GM21786 (cell line): ENCODE results near the gene TEX54.
A peak's percentile ranks its signal among the peaks of the same experiment; 100 is the strongest.
"Not testable (repeated sequence)": the region's sequence is repeated elsewhere in the genome, so short reads cannot be mapped to it uniquely, and the experiment has no call there.

Experiments
- ATAC-seq: cut with Tn5 transposase; IDR thresholded peaks from one replicate; pipeline ENCODE4 v1.9.1; 2021; ENCODE audit not compliant: unreplicated experiment

The TEX54 gene

DNA sequence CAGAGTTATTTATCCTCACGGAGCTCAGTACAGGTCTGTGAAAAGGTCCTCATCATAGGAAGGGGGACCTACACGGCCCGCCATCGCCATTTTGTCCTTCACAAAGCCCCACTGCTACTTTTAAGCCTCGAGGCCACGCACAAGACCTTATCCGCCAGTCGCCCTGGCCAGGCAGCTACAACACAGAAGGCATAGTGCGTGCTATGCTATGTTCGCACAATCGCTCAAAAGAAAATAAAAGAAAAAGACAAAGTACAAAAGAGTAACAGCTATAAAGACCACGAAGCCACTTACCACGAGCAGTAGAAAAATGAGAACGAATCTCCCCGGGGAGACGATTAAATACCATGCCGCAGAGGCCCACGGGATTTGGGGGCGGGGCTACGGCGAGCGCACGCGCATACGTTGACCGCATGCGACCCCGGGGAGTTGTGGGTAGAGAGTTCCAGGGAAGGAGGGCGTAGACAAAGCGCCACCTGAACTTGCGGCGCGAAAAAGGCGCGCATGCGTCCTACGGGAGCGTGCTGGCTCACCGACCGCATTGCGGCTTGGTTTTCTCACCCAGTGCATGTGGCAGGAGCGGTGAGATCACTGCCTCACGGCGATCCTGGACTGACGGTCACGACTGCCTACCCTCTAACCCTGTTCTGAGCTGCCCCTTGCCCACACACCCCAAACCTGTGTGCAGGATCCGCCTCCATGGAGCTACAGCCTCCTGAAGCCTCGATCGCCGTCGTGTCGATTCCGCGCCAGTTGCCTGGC is 23.1 kb upstream of the TEX54 start:
- peak; percentile 81 for ATAC-seq

GRCh38 chr11:62854825-62855570 is 22.4 kb upstream of the TEX54 start:
- ATAC-seq, result no peak

DNA sequence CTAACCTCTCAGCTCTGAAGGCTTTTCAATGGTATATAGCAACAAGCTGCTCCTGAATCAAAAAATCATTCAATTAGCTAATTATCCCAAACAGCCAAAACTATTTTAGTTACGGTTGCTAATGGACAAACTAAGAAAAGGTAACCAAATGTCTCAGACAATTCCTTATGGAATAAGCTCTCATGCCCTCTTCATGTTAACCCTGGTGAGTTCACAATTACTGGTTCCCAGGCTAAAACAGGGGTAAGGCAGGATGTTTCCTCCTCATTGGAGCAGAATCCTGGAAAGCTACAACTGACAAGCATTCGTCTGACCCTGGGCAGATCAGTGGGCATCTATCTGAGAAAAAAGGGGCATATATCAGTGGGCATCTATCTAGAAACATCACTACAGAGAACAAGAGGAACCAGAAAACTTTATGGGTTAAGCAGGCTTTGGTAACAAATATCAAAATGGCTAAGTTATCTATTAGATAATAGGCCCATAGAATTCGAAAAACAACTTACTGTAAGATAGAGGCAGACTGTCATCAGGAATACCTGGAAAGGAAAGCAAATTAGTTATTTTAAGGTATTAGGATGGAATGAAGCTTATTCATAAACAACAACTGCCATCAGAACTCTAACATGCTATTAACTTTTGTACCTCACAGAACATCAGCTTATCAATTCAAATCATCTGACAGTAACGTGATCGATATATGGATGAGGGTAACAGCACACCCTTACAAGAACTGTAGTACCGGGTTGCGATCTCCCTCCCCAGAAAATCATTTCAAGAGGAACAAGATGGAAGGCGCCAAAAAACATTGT is 21.6 kb upstream of the TEX54 start:
- ATAC-seq, result no peak

GRCh38 chr11:62853279-62853965 is 20.8 kb upstream of the TEX54 start:
- ATAC-seq, result no peak

- no peak for ATAC-seq
These were observed 20.0 kb upstream of the TEX54 start for GRCh38 chr11:62852523-62853188.

DNA sequence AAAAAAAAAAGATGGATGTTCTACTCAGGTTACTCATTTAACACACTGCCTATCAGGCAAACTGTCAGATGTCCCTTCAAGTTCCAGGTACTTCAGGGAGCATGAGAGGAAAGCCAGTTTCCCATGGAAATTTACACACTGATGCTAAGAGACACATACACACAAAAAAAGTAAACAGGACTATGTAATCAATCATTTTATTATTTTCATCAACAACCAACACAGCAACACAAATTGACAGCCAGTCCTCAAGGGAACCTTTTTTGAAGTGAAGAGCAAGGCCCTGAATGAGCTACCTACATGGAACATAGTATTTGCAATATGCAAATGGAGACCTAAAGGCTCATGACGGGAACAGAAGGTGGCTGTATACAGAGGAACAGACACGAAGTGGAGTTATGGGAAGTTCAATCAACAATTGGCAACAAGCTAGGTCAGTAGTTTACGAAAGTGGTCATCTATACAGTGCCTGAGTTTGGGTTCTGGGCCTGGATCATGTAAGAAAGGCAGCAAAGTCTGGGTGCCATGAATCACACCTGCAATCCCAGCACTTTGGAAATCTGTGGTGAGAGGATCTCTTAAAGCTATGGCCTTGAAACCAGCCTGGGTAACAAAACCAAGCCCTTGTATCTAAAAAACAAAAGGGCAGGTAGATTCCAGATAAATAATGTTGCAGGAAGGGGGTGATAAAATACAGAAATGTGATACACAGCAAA is 19.3 kb upstream of the TEX54 start:
- no peak for ATAC-seq

DNA sequence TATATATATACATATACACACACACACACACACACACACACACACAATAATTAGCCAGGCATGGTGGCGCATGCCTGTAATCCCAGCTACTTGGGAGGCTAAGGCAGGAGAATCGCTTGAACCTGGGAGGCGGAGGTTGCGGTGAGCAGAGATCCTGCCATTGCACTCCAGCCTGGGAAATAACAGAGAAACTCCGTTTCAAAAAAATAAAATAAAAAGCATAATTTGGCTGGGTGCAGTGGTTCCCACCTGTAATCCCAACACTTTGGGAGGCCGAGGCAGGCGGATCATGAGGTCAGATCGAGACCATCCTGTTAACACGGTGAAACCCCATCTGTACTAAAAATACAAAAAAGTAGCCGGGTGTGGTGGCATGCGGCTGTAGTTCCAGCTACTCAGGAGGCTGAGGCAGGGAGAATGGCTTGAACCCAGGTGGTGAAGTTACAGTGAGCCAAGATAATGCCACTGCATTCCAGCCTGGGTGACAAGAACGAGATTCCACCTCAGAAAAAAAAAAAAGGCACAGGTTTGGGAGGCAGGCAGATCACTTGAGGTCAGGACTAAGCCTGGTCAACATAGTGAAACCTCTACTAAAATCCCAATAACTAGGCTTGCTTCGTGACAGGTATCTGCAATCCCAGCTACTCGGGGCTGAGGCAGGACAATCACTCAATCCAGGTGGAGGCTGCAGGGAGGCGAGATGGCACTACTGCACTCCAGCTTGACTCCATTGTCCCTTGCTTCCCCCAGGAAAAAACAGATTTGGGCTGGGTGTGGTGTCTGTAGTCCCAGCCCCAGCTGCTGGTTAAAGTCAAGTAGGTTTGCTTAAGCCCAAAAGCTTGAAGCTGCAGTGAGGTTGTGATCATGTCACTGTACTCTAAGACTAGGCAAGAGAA is 18.5 kb upstream of the TEX54 start:
- ATAC-seq, result no peak

DNA sequence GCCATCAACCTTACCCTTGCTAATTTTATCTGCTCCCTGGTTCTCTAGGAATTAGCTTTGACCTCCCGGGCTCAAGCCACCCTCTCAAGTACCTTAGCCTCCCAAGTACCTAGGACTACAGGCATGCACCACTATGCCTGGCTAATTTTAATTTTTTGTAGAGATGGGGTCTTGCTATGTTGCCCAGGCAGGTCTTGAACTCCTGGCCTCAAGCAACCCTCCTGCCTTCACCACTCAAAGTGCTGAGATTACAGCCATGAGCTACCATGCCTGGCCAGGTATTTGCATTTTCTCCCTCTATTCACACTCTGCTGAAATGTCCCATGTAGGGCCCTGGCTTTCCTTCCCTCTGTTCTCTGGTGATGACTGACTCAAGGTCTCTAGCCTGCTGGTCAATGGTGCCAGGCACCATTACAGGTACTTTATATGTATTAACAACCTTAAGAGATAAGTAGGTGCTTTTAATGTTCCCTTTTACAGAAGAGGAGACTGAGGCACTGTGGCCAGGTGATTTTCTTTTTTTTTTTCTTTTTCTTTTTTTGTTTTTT is 15.2 kb upstream of the TEX54 start:
- ATAC-seq, result no peak

- no peak for ATAC-seq
These were observed 13.5 kb upstream of the TEX54 start for GRCh38 chr11:62846177-62846576.

DNA sequence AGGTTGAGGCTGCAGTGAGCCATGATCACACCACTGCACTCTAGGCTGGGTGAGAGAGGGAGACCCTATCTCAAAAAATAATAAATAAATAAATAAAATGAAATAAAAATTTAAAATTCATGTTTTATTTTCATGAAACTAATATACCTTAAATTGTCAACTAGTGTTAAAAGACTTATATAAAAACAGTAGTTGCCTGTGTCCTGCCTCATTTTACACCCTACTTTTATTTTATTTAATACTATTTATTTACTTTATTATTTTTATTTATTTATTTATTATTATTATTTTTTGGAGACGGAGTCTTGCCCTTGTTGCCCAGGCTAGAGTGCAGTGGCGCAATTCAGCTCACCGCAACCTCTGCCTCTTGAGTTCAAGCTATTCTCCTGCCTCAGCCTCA is 11.5 kb upstream of the TEX54 start:
- ATAC-seq, result no peak

DNA sequence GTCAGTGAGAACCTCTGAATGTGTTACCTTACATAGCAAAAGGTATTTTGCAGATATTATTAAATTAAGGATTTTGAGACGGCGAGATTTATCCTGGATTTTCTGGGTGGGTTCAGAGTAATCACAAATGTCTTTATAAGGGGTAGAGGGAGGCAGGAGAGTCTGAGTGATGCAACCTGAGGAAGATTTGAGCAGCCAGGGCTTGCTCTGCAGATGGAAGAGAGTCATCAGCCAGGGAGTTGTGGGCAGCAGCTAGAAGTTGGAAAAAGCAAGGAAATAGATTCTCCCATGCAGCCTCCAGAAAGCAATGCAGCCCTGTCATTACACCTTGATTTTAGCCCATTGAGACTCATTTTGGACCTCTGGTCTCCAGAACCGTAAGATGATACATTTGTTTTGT is 10.8 kb upstream of the TEX54 start:
- ATAC-seq, result no peak

DNA sequence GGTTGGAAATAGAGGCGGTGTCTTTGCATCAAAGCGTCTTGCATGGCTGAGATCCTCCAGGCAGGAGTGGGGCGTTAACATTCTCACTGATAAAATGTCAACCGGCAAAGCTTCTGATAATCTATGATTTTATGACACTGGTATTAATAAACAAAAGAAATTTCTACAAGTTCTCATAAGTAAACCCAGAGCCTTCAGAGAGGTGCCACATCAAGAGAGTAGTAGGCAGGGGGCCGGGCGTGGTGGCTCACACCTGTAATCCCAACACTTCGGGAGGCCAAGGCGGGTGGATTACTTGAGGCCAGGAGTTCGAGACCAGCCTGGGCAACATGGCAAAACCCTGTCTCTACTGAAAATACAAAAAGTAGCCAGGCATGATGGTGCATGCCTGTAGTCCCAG is 10.2 kb upstream of the TEX54 start:
- not testable (repeated sequence) for ATAC-seq

DNA sequence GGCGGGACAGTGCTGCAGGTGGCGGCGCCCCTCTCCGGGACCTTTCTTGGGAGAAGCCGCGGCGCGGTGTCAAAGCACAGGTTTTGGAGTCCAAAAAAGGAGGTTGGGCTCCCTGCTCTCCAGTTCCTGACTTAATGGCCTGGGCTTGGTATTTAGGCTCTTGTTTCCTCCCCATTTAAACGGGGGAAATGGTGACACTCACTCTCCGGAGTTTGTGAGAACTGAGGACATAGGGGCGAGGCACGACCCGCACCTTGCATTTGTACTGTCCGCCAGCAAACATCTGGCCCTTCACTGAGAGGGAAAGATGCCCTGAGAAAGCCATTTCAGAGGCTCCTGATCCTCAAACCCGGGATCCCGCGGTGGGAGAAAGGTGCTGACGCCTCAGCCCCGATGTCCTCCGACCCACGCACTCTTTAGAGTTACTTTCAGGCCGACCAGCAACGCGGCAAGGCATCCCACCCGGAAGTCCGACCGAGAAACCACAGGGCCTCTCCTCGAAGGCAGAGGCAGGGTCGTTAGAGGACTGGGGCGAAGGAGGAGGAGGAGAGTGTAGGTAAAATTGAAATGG is 9.6 kb upstream of the TEX54 start:
- ATAC-seq, result no peak

- peak; percentile 57 for ATAC-seq
These were observed 8.9 kb upstream of the TEX54 start for GRCh38 chr11:62841361-62842170.

DNA sequence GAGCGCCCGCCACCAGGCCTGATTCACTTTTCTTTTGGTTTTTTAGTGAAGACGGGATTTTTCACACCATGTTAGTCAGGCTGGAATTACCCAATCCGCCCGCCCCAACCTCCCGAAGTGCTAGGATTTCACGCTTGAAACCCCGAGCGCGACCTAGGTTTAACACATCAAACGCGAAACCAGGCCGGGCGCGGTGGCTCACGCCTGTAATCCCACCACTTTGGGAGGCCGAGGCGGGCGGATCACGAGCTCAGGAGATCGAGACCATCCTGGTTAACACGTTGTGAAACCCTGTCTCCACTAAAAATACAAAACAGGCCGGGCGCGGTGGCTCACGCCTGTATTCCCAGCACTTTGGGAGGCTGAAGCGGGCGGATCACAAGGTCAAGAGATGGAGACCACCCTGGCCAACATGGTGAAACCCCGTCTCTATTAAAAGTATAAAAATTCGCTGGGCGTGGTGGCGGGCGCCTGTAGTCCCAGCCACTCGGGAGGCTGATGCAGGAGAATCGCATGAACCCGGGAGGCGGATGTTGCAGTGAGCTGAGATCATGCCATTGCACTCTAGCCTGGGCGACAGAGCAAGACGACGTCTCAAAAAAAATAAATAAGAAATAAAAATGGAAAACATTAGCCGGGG is 8.2 kb upstream of the TEX54 start:
- not testable (repeated sequence) for ATAC-seq

GRCh38 chr11:62839050-62839945 is 6.7 kb upstream of the TEX54 start, which contains the start of gene WDR74:
Gene WDR74 (minus strand): TSS chr11:62839590. CDS start chr11:62839570, 20 bp downstream.
- ATAC-seq, result peak; percentile 40
